Upper lobe of left lung (tissue), 6 donors: ENCODE measurements around the gene MKI67. TPM values are rescaled to one million over a fixed set of nuclear protein-coding genes. Genes with fewer than 3 reads are reported as not detected.

Source experiments
- ATAC-seq, 2 donors: fragments of 200-7000 bp; cut with Tn5 transposase; one replicate each; pipeline ENCODE4 v1.9.1; 2022; ENCODE audit warnings: mild to moderate bottlenecking in 2 of 2, moderate library complexity in 2 of 2; ENCODE audit not compliant: low FRiP score in 2 of 2
- DNase-seq, 2 donors: peaks; one replicate each; pipeline ENCODE4 v3.0.0-alpha.2; 2019 to 2020
- H3K27ac ChIP-seq, 4 donors: fragments of 200-600 bp; sonication (generic); one replicate each; pipeline ENCODE4 v1.5.1; 2016 to 2019
- H3K27me3 ChIP-seq, 4 donors: fragments of 200-600 bp; sonication (generic); one replicate each; pipeline ENCODE4 v1.5.1; 2017 to 2019
- H3K36me3 ChIP-seq, 4 donors: fragments of 200-600 bp; sonication (generic); one replicate each; pipeline ENCODE4 v1.5.1; 2016 to 2019
- H3K4me1 ChIP-seq, 4 donors: fragments of 200-600 bp; sonication (generic); one replicate each; pipeline ENCODE4 v1.5.1; 2018 to 2019
- H3K4me3 ChIP-seq, 4 donors: fragments of 200-600 bp; sonication (generic); one replicate each; pipeline ENCODE4 v1.5.1; 2017 to 2019; ENCODE audit warnings: mild to moderate bottlenecking in 2 of 4, moderate library complexity in 1 of 4
- H3K9me3 ChIP-seq, 4 donors: fragments of 200-600 bp; sonication (generic); one replicate each; pipeline ENCODE4 v1.5.1; 2018 to 2019
- EP300 ChIP-seq, 4 donors: sonication (generic); formaldehyde crosslinking; IDR thresholded peaks; one replicate each; pipeline ENCODE4 v1.5.1; 2017; ENCODE audit warnings: antibody characterized with exemption in 4 of 4, control low read depth in 2 of 4
- POLR2A ChIP-seq, 4 donors: fragments of 450-650 bp; IDR thresholded peaks; one replicate each; pipeline ENCODE4 v1.5.1; 2016 to 2017; ENCODE audit warnings: antibody characterized with exemption in 4 of 4, mild to moderate bottlenecking in 2 of 4
- POLR2AphosphoS5 ChIP-seq, 2 donors: sonication (generic); formaldehyde crosslinking; IDR thresholded peaks; one replicate each; pipeline ENCODE4 v1.5.1; 2017; ENCODE audit warnings: antibody characterized with exemption in 2 of 2
- WGBS, 2 donors: methylation state at CpG; one replicate each; pipeline ENCODE4 v1.1.5; 2017 to 2018; 5-methylcytosine and 5-hydroxymethylcytosine counted together
- total RNA-seq, 6 donors: library from RNA; depleted of rRNA in 4 of 6; stranded (reverse); fragments of >200 nt in 4 of 6; gene quantifications; one replicate each; pipeline versions ENCODE4 v1.1.0 to v1.2.1, GENCODE V29; 2016 to 2021
- TF ChIP-seq, protein P1 (sequence below), 6 experiments: fragments of 450-650 bp in 4 of 6; fragments of 200-600 bp in 2 of 6; sonication (generic) in 2 of 6; IDR thresholded peaks; one replicate each; pipeline ENCODE4 v1.5.1; 2016 to 2019; ENCODE audit warnings: antibody characterized with exemption in 6 of 6
- donor health status: DM: no; HTN: no; CAD: no; lungs with moderate emphysema.
- donor health status: DM: no; HTN: yes; CAD: no; lungs with severe emphysema.

The MKI67 gene
- total RNA-seq, 6 donors from 2014 or later: 1.0 to 7.3 (median 5.0) TPM

- ATAC-seq: no peak
- no peak overlapping the region for H3K27ac ChIP-seq
- H3K27me3 ChIP-seq: no peaks in the 10 kb centered on the region
- peaks cover 12 to 95% (median 71%) of the 10 kb centered on the region in 4 donors for H3K36me3 ChIP-seq
- H3K4me3 ChIP-seq: no peak overlapping the region
- H3K4me1 ChIP-seq: peaks cover 0 to 11% (median 0%) of the 10 kb centered on the region in 4 donors
- TF ChIP-seq EP300 (IDR thresholded peaks at IDR 0.05): no peak
- no peak for TF ChIP-seq POLR2A (IDR thresholded peaks at IDR 0.05)
- TF ChIP-seq POLR2AphosphoS5 (IDR thresholded peaks at IDR 0.05): no peak
- TF ChIP-seq, protein P1, sequence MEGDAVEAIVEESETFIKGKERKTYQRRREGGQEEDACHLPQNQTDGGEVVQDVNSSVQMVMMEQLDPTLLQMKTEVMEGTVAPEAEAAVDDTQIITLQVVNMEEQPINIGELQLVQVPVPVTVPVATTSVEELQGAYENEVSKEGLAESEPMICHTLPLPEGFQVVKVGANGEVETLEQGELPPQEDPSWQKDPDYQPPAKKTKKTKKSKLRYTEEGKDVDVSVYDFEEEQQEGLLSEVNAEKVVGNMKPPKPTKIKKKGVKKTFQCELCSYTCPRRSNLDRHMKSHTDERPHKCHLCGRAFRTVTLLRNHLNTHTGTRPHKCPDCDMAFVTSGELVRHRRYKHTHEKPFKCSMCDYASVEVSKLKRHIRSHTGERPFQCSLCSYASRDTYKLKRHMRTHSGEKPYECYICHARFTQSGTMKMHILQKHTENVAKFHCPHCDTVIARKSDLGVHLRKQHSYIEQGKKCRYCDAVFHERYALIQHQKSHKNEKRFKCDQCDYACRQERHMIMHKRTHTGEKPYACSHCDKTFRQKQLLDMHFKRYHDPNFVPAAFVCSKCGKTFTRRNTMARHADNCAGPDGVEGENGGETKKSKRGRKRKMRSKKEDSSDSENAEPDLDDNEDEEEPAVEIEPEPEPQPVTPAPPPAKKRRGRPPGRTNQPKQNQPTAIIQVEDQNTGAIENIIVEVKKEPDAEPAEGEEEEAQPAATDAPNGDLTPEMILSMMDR (IDR thresholded peaks at IDR 0.05): no peak
- 90 to 95% methylated on average over 14 of the region's 14 CpGs for WGBS, 2 donors
- H3K9me3 ChIP-seq: no peaks in the 10 kb centered on the region
- peak in 1 of 2 donors; percentile 17 for DNase-seq
Observed at GRCh38 chr10:128072941-128073645, 53.1 kb downstream of the MKI67 start.

GRCh38 chr10:128072046-128072445 lies 54.2 kb downstream of the MKI67 start:
- no peaks in the 10 kb centered on the region for H3K9me3 ChIP-seq
- DNase-seq (no peak), ATAC-seq (no peak)
- H3K36me3 ChIP-seq: peaks cover 7 to 95% (median 65%) of the 10 kb centered on the region in 4 donors
- no peak overlapping the region for H3K4me3 ChIP-seq
- peaks cover 0 to 11% (median 0%) of the 10 kb centered on the region in 4 donors for H3K4me1 ChIP-seq
- 67 to 90% methylated on average over 6 of the region's 6 CpGs for WGBS, 2 donors
- no peaks in the 10 kb centered on the region for H3K27me3 ChIP-seq
- H3K27ac ChIP-seq: no peak overlapping the region
- TF ChIP-seq EP300 (IDR thresholded peaks at IDR 0.05): no peak
- TF ChIP-seq POLR2A (IDR thresholded peaks at IDR 0.05): no peak
- TF ChIP-seq, protein P1 (IDR thresholded peaks at IDR 0.05): no peak
- TF ChIP-seq POLR2AphosphoS5 (IDR thresholded peaks at IDR 0.05): no peak

DNA sequence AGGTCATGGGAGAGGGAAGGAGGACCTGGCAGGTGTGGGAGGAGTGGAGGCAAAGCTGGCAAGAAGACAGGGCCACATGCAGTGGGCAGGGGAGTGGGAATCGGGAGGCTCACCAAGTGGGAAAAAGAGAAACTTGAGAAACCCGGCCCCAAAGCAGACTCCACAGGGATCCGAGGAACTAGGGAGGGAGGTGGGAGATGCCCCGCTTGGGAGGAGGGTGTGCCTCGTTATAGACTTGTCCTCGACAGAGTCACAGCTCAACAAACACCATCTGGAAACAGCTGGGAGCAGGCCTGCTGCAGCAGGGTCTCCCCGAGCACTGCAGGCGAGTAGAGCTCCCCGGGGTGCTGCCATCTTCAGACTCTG lies 54.8 kb downstream of the MKI67 start:
- 83 to 87% methylated on average over 9 of the region's 9 CpGs for WGBS, 2 donors
- Histone ChIP-seq H3K36me3 (peaks cover 12 to 95% (median 65%) of the 10 kb centered on the region in 4 donors), H3K4me3 (no peak overlapping the region), H3K27ac (no peak overlapping the region), H3K27me3 (no peaks in the 10 kb centered on the region), H3K9me3 (no peaks in the 10 kb centered on the region), H3K4me1 (peaks cover 0 to 11% (median 0%) of the 10 kb centered on the region in 4 donors)
- TF ChIP-seq EP300 (IDR thresholded peaks at IDR 0.05) (no peak), POLR2A (IDR thresholded peaks at IDR 0.05) (no peak)
- TF ChIP-seq, protein P1 (IDR thresholded peaks at IDR 0.05): no peak
- DNase-seq: peak in 1 of 2 donors; percentile 19
- no peak for ATAC-seq

- ATAC-seq (no peak), DNase-seq (peak in 1 of 2 donors; percentile 19)
- Histone ChIP-seq H3K36me3 (peaks cover 16 to 96% (median 67%) of the 10 kb centered on the region in 4 donors), H3K4me3 (no peak overlapping the region), H3K27me3 (no peaks in the 10 kb centered on the region), H3K27ac (no peak overlapping the region), H3K9me3 (no peaks in the 10 kb centered on the region), H3K4me1 (peaks cover 0 to 11% (median 0%) of the 10 kb centered on the region in 4 donors)
- no peak for TF ChIP-seq EP300 (IDR thresholded peaks at IDR 0.05)
- TF ChIP-seq, protein P1 (IDR thresholded peaks at IDR 0.05): no peak
- WGBS, 2 donors: 92 to 93% methylated on average over 6 to 16 of the region's 17 CpGs
Observed at GRCh38 chr10:128070721-128071416, 55.4 kb downstream of the MKI67 start.
